Thymus (tissue), 11 donors: ENCODE data around the gene GALC. TPM values are rescaled to one million over a fixed set of nuclear protein-coding genes. Genes with fewer than 3 reads are reported as not detected.

ENCODE experiments used
- DNase-seq, 9 donors: peaks; one replicate each; pipeline ENCODE4 v3.0.0-alpha.2; 2013; ENCODE audit warnings: low spot score in 9 of 9, low read depth in 6 of 9, missing footprints in 1 of 9
- H3K27ac ChIP-seq, 2 donors: one replicate each; pipeline ENCODE4 v1.5.1; 2013; ENCODE audit warnings: control low read depth in 1 of 2, low read depth in 1 of 2, low read length in 1 of 2, mild to moderate bottlenecking in 1 of 2, moderate library complexity in 1 of 2
- H3K27me3 ChIP-seq, 2 donors: one replicate each; pipeline ENCODE4 v1.5.1; 2013; ENCODE audit warnings: low read length in 1 of 2; ENCODE audit not compliant: control insufficient read depth in 2 of 2, insufficient read depth in 1 of 2
- H3K36me3 ChIP-seq, 2 donors: one replicate each; pipeline ENCODE4 v1.5.1; 2013; ENCODE audit warnings: low read length in 1 of 2, mild to moderate bottlenecking in 1 of 2, moderate library complexity in 1 of 2; ENCODE audit not compliant: control insufficient read depth in 2 of 2, insufficient read depth in 2 of 2
- H3K4me1 ChIP-seq, 2 donors: one replicate each; pipeline ENCODE4 v1.5.1; 2013; ENCODE audit warnings: low read length in 2 of 2; ENCODE audit not compliant: control insufficient read depth in 2 of 2, insufficient read depth in 2 of 2
- H3K4me3 ChIP-seq, 2 donors: one replicate each; pipeline ENCODE4 v1.5.1; 2013; ENCODE audit warnings: low read length in 2 of 2, control low read depth in 1 of 2, mild to moderate bottlenecking in 1 of 2
- H3K9me3 ChIP-seq, 2 donors: one replicate each; pipeline ENCODE4 v1.5.1; 2013; ENCODE audit warnings: low read length in 1 of 2, mild to moderate bottlenecking in 1 of 2; ENCODE audit not compliant: control insufficient read depth in 2 of 2, insufficient read depth in 1 of 2
- WGBS: extraction: QIAGEN DNeasy Blood & Tissue Kit; methylation state at CpG from one replicate; pipeline ENCODE4 v1.1.7; 2013; 5-methylcytosine and 5-hydroxymethylcytosine counted together
- polyA plus RNA-seq: library from polyadenylated mRNA; stranded (reverse); fragments of 200-250 nt; gene quantifications from one replicate; pipeline ENCODE4 v1.2.3, GENCODE V29; 2013
- total RNA-seq: library from RNA; stranded (reverse); fragments of 120-200 nt; gene quantifications from one replicate; pipeline ENCODE4 v1.2.4, GENCODE V29; 2013
- donor health status: healthy.

Gene GALC
- total and polyA plus RNA-seq, 2 donors: 12.5 to 14.4 TPM

GRCh38 chr14:87989221-87989955, 3.6 kb downstream of the GALC start:
- WGBS: 97% methylated on average over 5 of the region's 5 CpGs
- no peaks in the 10 kb centered on the region for H3K27me3 ChIP-seq

GRCh38 chr14:87979689-87980088, 13.3 kb downstream of the GALC start:
- no peak overlapping the region for H3K27ac ChIP-seq
- no peak for DNase-seq
- WGBS: 96% methylated on average over 1 of the region's 1 CpG
- peaks cover 0 to 2% of the 10 kb centered on the region in 2 donors for H3K36me3 ChIP-seq
- no peaks in the 10 kb centered on the region for H3K4me1 ChIP-seq
- no peak overlapping the region for H3K4me3 ChIP-seq
- no peaks in the 10 kb centered on the region for H3K27me3 ChIP-seq
- no peaks in the 10 kb centered on the region for H3K9me3 ChIP-seq

More at GRCh38 chr14:87989221-87989955, 3.6 kb downstream of the GALC start:
- Histone ChIP-seq H3K27ac (no peak overlapping the region), H3K9me3 (no peaks in the 10 kb centered on the region), H3K4me1 (peaks cover 12 to 14% of the 10 kb centered on the region in 2 donors), H3K36me3 (peaks cover 0 to 7% of the 10 kb centered on the region in 2 donors), H3K4me3 (no peak overlapping the region)
- DNase-seq: no peak

GRCh38 chr14:87975636-87976035, 17.3 kb downstream of the GALC start:
- Histone ChIP-seq H3K4me1 (no peaks in the 10 kb centered on the region), H3K27ac (no peak overlapping the region), H3K4me3 (no peak overlapping the region), H3K9me3 (no peaks in the 10 kb centered on the region), H3K27me3 (no peaks in the 10 kb centered on the region), H3K36me3 (no peaks in the 10 kb centered on the region)
- no peak for DNase-seq

- Histone ChIP-seq H3K27me3 (no peaks in the 10 kb centered on the region), H3K9me3 (no peaks in the 10 kb centered on the region), H3K36me3 (no peaks in the 10 kb centered on the region), H3K27ac (no peak overlapping the region), H3K4me3 (no peak overlapping the region), H3K4me1 (no peaks in the 10 kb centered on the region)
- DNase-seq: no peak
- 96% methylated on average over 2 of the region's 2 CpGs for WGBS
These were observed 22.0 kb downstream of the GALC start for GRCh38 chr14:87971010-87971409.

- H3K27me3 ChIP-seq: no peaks in the 10 kb centered on the region
- no peak overlapping the region for H3K27ac ChIP-seq
- no peaks in the 10 kb centered on the region for H3K4me1 ChIP-seq
- no peak overlapping the region for H3K4me3 ChIP-seq
- DNase-seq: no peak
- peaks cover 0 to 5% of the 10 kb centered on the region in 2 donors for H3K36me3 ChIP-seq
- no peaks in the 10 kb centered on the region for H3K9me3 ChIP-seq
These were observed 25.5 kb downstream of the GALC start for GRCh38 chr14:87967496-87967895.

- Histone ChIP-seq H3K4me3 (no peak overlapping the region), H3K36me3 (peaks cover 3 to 10% of the 10 kb centered on the region in 2 donors), H3K4me1 (no peaks in the 10 kb centered on the region), H3K27ac (no peak overlapping the region), H3K9me3 (no peaks in the 10 kb centered on the region), H3K27me3 (no peaks in the 10 kb centered on the region)
- DNase-seq: no peak
- 99% methylated on average over 3 of the region's 3 CpGs for WGBS
These were observed 26.2 kb downstream of the GALC start for GRCh38 chr14:87966816-87967215.

GRCh38 chr14:87961246-87961645, 31.7 kb downstream of the GALC start:
- Histone ChIP-seq H3K36me3 (peaks cover 7 to 18% of the 10 kb centered on the region in 2 donors), H3K27ac (no peak overlapping the region), H3K9me3 (no peaks in the 10 kb centered on the region), H3K4me3 (no peak overlapping the region), H3K27me3 (no peaks in the 10 kb centered on the region), H3K4me1 (no peaks in the 10 kb centered on the region)
- 95% methylated on average over 2 of the region's 2 CpGs for WGBS
- no peak for DNase-seq

- no peak overlapping the region for H3K27ac ChIP-seq
These were observed 32.8 kb downstream of the GALC start for GRCh38 chr14:87960013-87960787.

GRCh38 chr14:87955501-87955900, 37.5 kb downstream of the GALC start:
- no peaks in the 10 kb centered on the region for H3K4me1 ChIP-seq
- WGBS: 73% methylated on average over 6 of the region's 6 CpGs
- H3K4me3 ChIP-seq: no peak overlapping the region
- H3K27me3 ChIP-seq: no peaks in the 10 kb centered on the region
- no peak overlapping the region for H3K27ac ChIP-seq
- H3K36me3 ChIP-seq: peaks cover 0 to 7% of the 10 kb centered on the region in 2 donors
- no peaks in the 10 kb centered on the region for H3K9me3 ChIP-seq
- no peak for DNase-seq

More at GRCh38 chr14:87960013-87960787, 32.8 kb downstream of the GALC start:
- 96% methylated on average over 5 of the region's 5 CpGs for WGBS
- H3K4me1 ChIP-seq: no peaks in the 10 kb centered on the region
- peaks cover 7 to 21% of the 10 kb centered on the region in 2 donors for H3K36me3 ChIP-seq
- no peak for DNase-seq
- H3K9me3 ChIP-seq: no peaks in the 10 kb centered on the region
- no peak overlapping the region for H3K4me3 ChIP-seq
- no peaks in the 10 kb centered on the region for H3K27me3 ChIP-seq
